SK-N-SH (cell line): Measurements from ENCODE around the gene ARHGEF12. TPM values are rescaled to one million over a fixed set of nuclear protein-coding genes. Genes with fewer than 3 reads are reported as not detected.

Source experiments
- CTCF ChIA-PET: fragments of 300-600, 350-600 bp; formaldehyde crosslinking; extraction: SDS; loops from one replicate; lab custom pipeline; 2021; lab: Yijun Ruan, JAX
- POLR2A ChIA-PET: fragments of 350-600 bp; sonication (Branson Sonifier 250); formaldehyde crosslinking; extraction: SDS; loops from one replicate; lab custom pipeline; 2020; ENCODE audit warnings: antibody characterized with exemption, inconsistent platforms; lab: Yijun Ruan, JAX
- DNase-seq: peaks from one replicate; pipeline ENCODE4 v3.0.0; 2012
- H2AFZ ChIP-seq: fragments of 200-600 bp; sonication (generic); 2 replicates; pipeline ENCODE4 v1.8.1; 2016; ENCODE audit warnings: antibody characterized with exemption, mild to moderate bottlenecking, low read depth
- H3F3A ChIP-seq: fragments of 200-600 bp; sonication (generic); replicated peaks from 2 replicates; pipeline ENCODE3; 2016; ENCODE audit warnings: antibody characterized with exemption, mild to moderate bottlenecking; ENCODE audit not compliant: insufficient read depth
- H3K27ac ChIP-seq, 2 experiments: fragments of 200-500 bp in 1 of 2; fragments of 200-600 bp in 1 of 2; sonication (Bioruptor generic) in 1 of 2; sonication (generic), shearing (Covaris generic) in 1 of 2; 2 replicates each; pipeline versions ENCODE4 v1.5.1 to v1.6.1; 2014 to 2016; ENCODE audit warnings: low read depth in 2 of 2, inconsistent platforms in 1 of 2, low read length in 1 of 2, mild to moderate bottlenecking in 1 of 2, mixed read lengths in 1 of 2
- H3K27me3 ChIP-seq: fragments of 200-600 bp; sonication (generic), shearing (Covaris generic); 2 replicates; pipeline ENCODE4 v1.6.1; 2016; ENCODE audit warnings: mixed run types; ENCODE audit not compliant: insufficient read depth
- H3K36me3 ChIP-seq, 2 experiments: fragments of 200-500 bp in 1 of 2; fragments of 200-600 bp in 1 of 2; sonication (Bioruptor generic) in 1 of 2; sonication (generic) in 1 of 2; replicated peaks in 1 of 2; 2 replicates each; pipeline versions ENCODE3 to v1.5.1; 2014 to 2016; ENCODE audit warnings: low read length in 1 of 2, mild to moderate bottlenecking in 1 of 2; ENCODE audit not compliant: insufficient read depth in 2 of 2, control insufficient read depth in 1 of 2
- H3K4me1 ChIP-seq, 2 experiments: fragments of 200-500 bp in 1 of 2; fragments of 200-600 bp in 1 of 2; sonication (Bioruptor generic) in 1 of 2; sonication (generic), shearing (Covaris generic) in 1 of 2; 2 replicates each; pipeline versions ENCODE4 v1.5.1 to v1.6.1; 2014 to 2016; ENCODE audit warnings: low read depth in 1 of 2, low read length in 1 of 2, mixed run types in 1 of 2; ENCODE audit not compliant: insufficient read depth in 2 of 2, control insufficient read depth in 1 of 2
- H3K4me2 ChIP-seq: fragments of 200-600 bp; sonication (generic), shearing (Covaris generic); 2 replicates; pipeline ENCODE4 v1.6.1; 2017; ENCODE audit warnings: mixed run types
- H3K4me3 ChIP-seq, 2 experiments: fragments of 200-500 bp in 1 of 2; fragments of 200-600 bp in 1 of 2; sonication (Bioruptor generic) in 1 of 2; sonication (generic), shearing (Covaris generic) in 1 of 2; 2 replicates each; pipeline versions ENCODE4 v1.5.1 to v1.8.1; 2014 to 2016; ENCODE audit warnings: low read depth in 2 of 2, inconsistent platforms in 1 of 2, low read length in 1 of 2, mild to moderate bottlenecking in 1 of 2, mixed read lengths in 1 of 2, moderate library complexity in 1 of 2
- H3K79me2 ChIP-seq: fragments of 200-600 bp; sonication (generic); 2 replicates; pipeline ENCODE4 v1.8.1; 2017; ENCODE audit warnings: mild to moderate bottlenecking; ENCODE audit not compliant: insufficient read depth
- H3K9ac ChIP-seq: fragments of 200-600 bp; sonication (generic); 2 replicates; pipeline ENCODE4 v1.6.1; 2017; ENCODE audit warnings: mixed run types
- H3K9me2 ChIP-seq: fragments of 200-600 bp; sonication (generic); 2 replicates; pipeline ENCODE4 v1.6.1; 2017; ENCODE audit warnings: mixed run types
- H3K9me3 ChIP-seq: fragments of 200-600 bp; sonication (generic); 2 replicates; pipeline ENCODE4 v1.6.1; 2017; ENCODE audit warnings: mixed run types, mild to moderate bottlenecking, moderate library complexity
- H4K20me1 ChIP-seq: fragments of 200-600 bp; sonication (generic); 2 replicates; pipeline ENCODE4 v1.6.1; 2017; ENCODE audit warnings: mild to moderate bottlenecking, mixed run types; ENCODE audit not compliant: insufficient read depth
- CHD2 ChIP-seq: fragments of 150-350 bp; IDR thresholded peaks from 2 replicates; pipeline ENCODE4 v1.6.1; 2018; ENCODE audit warnings: low read length; ENCODE audit not compliant: partially characterized antibody
- EZH2phosphoT487 ChIP-seq: fragments of 200-600 bp; sonication (generic); IDR thresholded peaks from 2 replicates; pipeline ENCODE4 v1.6.1; 2017; ENCODE audit warnings: low read depth, mixed run types, mild to moderate bottlenecking, antibody characterized with exemption, moderate library complexity, borderline replicate concordance
- GATA2 ChIP-seq: sonication (generic); formaldehyde crosslinking; IDR thresholded peaks from 2 replicates; pipeline ENCODE4 v1.5.0; 2020; ENCODE audit warnings: mild to moderate bottlenecking, missing genetic modification reagents
- MXI1 ChIP-seq: IDR thresholded peaks from 2 replicates; pipeline ENCODE4 v1.6.1; 2012; ENCODE audit warnings: mild to moderate bottlenecking, low read depth, low read length, improper control_type of control experiment
- RAD21 ChIP-seq: IDR thresholded peaks from 2 replicates; pipeline ENCODE4 v1.6.1; 2012; ENCODE audit warnings: mild to moderate bottlenecking, low read length
- RCOR1 ChIP-seq: fragments of 150-350 bp; IDR thresholded peaks from 2 replicates; pipeline ENCODE4 v1.6.1; 2017; ENCODE audit warnings: antibody characterized with exemption, low read length
- RFX5 ChIP-seq: IDR thresholded peaks from 2 replicates; pipeline ENCODE4 v1.6.1; 2012; ENCODE audit warnings: mild to moderate bottlenecking, improper control_type of control experiment, low read length
- TAF1 ChIP-seq: IDR thresholded peaks from 2 replicates; pipeline ENCODE4 v1.6.1; 2012; ENCODE audit warnings: low read depth, mild to moderate bottlenecking, low read length, moderate library complexity, borderline replicate concordance
- YY1 ChIP-seq: IDR thresholded peaks from 2 replicates; pipeline ENCODE4 v1.4.0; 2012; ENCODE audit warnings: low read depth, mild to moderate bottlenecking
- WGBS: methylation state at CpG from one replicate; pipeline ENCODE4 v1.1.6; 2017; ENCODE audit warnings: low lambda C conversion rate; 5-methylcytosine and 5-hydroxymethylcytosine counted together
- polyA plus RNA-seq, 3 experiments: library from polyadenylated mRNA; depleted of rRNA; stranded (reverse); fragments of >200 nt; gene quantifications; 2 replicates each; pipeline ENCODE4 v1.2.3, GENCODE V29; 2012
- TF ChIP-seq, protein P1 (sequence below): IDR thresholded peaks from 2 replicates; pipeline ENCODE4 v1.6.1; 2012; ENCODE audit warnings: mild to moderate bottlenecking, low read depth, low read length, moderate library complexity
- TF ChIP-seq, protein P2 (sequence below): fragments of 150-350 bp; IDR thresholded peaks from 2 replicates; pipeline ENCODE4 v1.6.1; 2016; ENCODE audit warnings: mild to moderate bottlenecking, low read depth, low read length
- TF ChIP-seq, protein P3 (sequence below): fragments of 150-350 bp; IDR thresholded peaks from 2 replicates; pipeline ENCODE4 v1.6.1; 2017; ENCODE audit warnings: antibody characterized with exemption, low read length, low read depth, borderline replicate concordance

The ARHGEF12 gene
- polyA plus RNA-seq, 1 of the 3 experiments (the other 2 are of a cell fraction), result 12.3 TPM

DNA sequence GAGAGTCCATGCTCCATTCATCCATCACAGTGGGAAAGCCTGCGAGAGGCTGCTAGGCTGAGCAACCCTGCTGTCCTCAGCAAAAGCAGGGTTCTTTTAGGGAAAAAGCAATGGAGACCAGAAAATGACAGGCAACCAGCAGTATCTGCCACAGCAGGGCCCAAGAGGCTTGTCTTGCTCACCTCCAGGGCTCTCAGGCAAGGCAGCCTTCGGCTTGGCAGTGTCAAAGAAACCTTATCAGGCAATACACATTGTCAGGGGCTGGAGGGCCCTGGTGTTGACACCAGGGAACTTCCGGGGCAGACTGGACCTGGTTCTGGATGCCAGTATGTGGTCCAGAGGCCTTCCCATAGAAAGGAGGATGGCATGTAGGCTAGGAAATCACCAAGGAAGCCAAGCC, 21.4 kb upstream of the ARHGEF12 start (continued):
- TF ChIP-seq, protein P1, sequence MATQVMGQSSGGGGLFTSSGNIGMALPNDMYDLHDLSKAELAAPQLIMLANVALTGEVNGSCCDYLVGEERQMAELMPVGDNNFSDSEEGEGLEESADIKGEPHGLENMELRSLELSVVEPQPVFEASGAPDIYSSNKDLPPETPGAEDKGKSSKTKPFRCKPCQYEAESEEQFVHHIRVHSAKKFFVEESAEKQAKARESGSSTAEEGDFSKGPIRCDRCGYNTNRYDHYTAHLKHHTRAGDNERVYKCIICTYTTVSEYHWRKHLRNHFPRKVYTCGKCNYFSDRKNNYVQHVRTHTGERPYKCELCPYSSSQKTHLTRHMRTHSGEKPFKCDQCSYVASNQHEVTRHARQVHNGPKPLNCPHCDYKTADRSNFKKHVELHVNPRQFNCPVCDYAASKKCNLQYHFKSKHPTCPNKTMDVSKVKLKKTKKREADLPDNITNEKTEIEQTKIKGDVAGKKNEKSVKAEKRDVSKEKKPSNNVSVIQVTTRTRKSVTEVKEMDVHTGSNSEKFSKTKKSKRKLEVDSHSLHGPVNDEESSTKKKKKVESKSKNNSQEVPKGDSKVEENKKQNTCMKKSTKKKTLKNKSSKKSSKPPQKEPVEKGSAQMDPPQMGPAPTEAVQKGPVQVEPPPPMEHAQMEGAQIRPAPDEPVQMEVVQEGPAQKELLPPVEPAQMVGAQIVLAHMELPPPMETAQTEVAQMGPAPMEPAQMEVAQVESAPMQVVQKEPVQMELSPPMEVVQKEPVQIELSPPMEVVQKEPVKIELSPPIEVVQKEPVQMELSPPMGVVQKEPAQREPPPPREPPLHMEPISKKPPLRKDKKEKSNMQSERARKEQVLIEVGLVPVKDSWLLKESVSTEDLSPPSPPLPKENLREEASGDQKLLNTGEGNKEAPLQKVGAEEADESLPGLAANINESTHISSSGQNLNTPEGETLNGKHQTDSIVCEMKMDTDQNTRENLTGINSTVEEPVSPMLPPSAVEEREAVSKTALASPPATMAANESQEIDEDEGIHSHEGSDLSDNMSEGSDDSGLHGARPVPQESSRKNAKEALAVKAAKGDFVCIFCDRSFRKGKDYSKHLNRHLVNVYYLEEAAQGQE, result no peak
- TF ChIP-seq RCOR1, result no peak
- TF ChIP-seq TAF1, result no peak
- TF ChIP-seq RAD21, result no peak
- no peak for TF ChIP-seq EZH2phosphoT487
- no peak for TF ChIP-seq YY1
- no peak for TF ChIP-seq RFX5
- no peak for TF ChIP-seq CHD2
- TF ChIP-seq, protein P2, sequence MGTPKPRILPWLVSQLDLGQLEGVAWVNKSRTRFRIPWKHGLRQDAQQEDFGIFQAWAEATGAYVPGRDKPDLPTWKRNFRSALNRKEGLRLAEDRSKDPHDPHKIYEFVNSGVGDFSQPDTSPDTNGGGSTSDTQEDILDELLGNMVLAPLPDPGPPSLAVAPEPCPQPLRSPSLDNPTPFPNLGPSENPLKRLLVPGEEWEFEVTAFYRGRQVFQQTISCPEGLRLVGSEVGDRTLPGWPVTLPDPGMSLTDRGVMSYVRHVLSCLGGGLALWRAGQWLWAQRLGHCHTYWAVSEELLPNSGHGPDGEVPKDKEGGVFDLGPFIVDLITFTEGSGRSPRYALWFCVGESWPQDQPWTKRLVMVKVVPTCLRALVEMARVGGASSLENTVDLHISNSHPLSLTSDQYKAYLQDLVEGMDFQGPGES, result no peak
- TF ChIP-seq, protein P3, sequence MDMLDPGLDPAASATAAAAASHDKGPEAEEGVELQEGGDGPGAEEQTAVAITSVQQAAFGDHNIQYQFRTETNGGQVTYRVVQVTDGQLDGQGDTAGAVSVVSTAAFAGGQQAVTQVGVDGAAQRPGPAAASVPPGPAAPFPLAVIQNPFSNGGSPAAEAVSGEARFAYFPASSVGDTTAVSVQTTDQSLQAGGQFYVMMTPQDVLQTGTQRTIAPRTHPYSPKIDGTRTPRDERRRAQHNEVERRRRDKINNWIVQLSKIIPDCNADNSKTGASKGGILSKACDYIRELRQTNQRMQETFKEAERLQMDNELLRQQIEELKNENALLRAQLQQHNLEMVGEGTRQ, result no peak
- TF ChIP-seq MXI1, result no peak

DNA sequence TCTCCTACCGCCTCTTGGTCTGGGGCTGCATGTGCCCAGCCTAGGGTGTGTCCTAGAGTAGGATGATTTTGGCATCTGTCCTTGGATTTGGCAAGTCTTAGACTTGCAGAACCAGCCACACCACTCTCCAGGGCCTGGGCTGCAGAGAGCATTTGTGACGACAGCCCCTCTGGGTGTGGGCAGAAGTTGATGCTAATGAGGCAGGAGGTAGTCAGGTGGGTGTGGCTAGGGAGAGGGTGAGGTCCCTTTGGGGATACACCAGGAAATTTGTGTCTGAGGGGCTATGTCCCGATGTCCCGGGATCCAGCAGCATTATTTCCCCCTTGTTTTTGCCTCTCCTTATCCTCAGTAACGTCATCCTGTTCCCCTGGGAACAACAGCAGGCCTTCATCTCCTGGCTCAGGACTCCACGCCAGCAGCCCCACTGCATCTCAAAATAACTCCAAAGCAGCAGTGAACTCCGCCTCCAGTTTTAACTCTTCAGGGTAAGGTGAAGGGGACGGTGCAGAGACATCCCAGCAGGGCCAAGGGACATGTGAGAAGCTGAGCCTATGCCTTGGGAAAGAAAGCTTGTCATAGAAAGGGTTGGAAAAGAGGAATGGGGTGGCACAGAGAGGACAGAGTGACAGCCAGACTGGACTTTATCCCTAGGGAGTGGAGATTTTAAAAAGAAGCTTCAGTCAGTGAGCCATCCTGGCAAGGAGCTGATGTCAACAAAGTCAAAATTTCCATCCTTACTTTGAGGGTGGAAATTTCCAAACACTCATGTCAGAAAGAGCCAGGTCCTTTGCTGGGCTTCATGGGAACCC, 19.1 kb upstream of the ARHGEF12 start:
- H3K9me3 ChIP-seq, result no peaks in the 10 kb centered on the region
- no peak for DNase-seq
- H2AFZ ChIP-seq, result no peak overlapping the region
- H4K20me1 ChIP-seq, result no peaks in the 10 kb centered on the region
- no peaks in the 10 kb centered on the region for H3F3A ChIP-seq
- POLR2A ChIA-PET, result no interaction called here
- H3K4me2 ChIP-seq, result no peak overlapping the region
- CTCF ChIA-PET, result interaction anchor here (1.3 to 2.5 kb wide), 6 partner anchors 10 to 147 kb away, joined by 4 to 16 read pairs (median 8); no protein-coding TSS in a partner anchor
- 85% methylated on average over 8 of the region's 8 CpGs for WGBS
- H3K79me2 ChIP-seq, result no peaks in the 10 kb centered on the region
- H3K27me3 ChIP-seq, result no peaks in the 10 kb centered on the region
- no peak overlapping the region for H3K4me3 ChIP-seq
- H3K27ac ChIP-seq, result no peak overlapping the region
- no peaks in the 10 kb centered on the region; a peak in 1 of 4 replicates for H3K4me1 ChIP-seq
- H3K9ac ChIP-seq, result no peak overlapping the region
- no peaks in the 10 kb centered on the region for H3K36me3 ChIP-seq
- TF ChIP-seq CHD2 (no peak), RFX5 (no peak), RAD21 (no peak), GATA2 (CRISPR knock-in tag) (no peak)
- TF ChIP-seq, protein P3, result no peak
- TF ChIP-seq, all 33 proteins: peak for 0
- H3K9me2 ChIP-seq, result no peaks in the 10 kb centered on the region
